HEK293 (cell line): Measurements from ENCODE around the gene MEOX1.

ENCODE experiments used
- CTCF ChIA-PET: fragments of 350-600 bp; formaldehyde crosslinking; extraction: SDS; loops from one replicate; lab custom pipeline; 2021; ENCODE audit warnings: antibody characterized with exemption; lab: Yijun Ruan, JAX
- POLR2A ChIA-PET: fragments of 300-600 bp; formaldehyde crosslinking; extraction: SDS; loops from one replicate; lab custom pipeline; 2020; ENCODE audit warnings: antibody characterized with exemption, inconsistent platforms; lab: Yijun Ruan, JAX
- H3K27ac ChIP-seq: fragments of 200-500 bp; sonication (Bioruptor generic); 2 replicates; pipeline ENCODE4 v1.5.1; 2014; ENCODE audit warnings: low read depth, low read length, control low read depth, inconsistent platforms; ENCODE audit errors: extremely low read depth
- H3K36me3 ChIP-seq, 2 experiments: fragments of 200-500 bp in 1 of 2; sonication (Bioruptor generic) in 1 of 2; 1 replicate in 1 of 2; 2 replicates in 1 of 2; pipeline ENCODE4 v1.5.1; 2014 to 2017; ENCODE audit warnings: inconsistent platforms in 2 of 2, low read length in 2 of 2; ENCODE audit not compliant: control insufficient read depth in 2 of 2, insufficient read depth in 1 of 2
- H3K4me1 ChIP-seq: fragments of 200-500 bp; sonication (Bioruptor generic); 2 replicates; pipeline ENCODE4 v1.5.1; 2014; ENCODE audit warnings: mild to moderate bottlenecking, low read length, inconsistent platforms; ENCODE audit not compliant: control insufficient read depth, insufficient read depth
- H3K4me3 ChIP-seq: 2 replicates; pipeline ENCODE4 v1.5.1; 2011; ENCODE audit warnings: low read depth, mild to moderate bottlenecking, control low read depth, low read length, moderate library complexity
- H3K9me3 ChIP-seq: fragments of 200-500 bp; sonication (Bioruptor generic); 2 replicates; pipeline ENCODE4 v1.5.1; 2014; ENCODE audit warnings: low read depth, low read length, inconsistent platforms; ENCODE audit not compliant: control insufficient read depth, insufficient read depth
- FEZF1 ChIP-seq: fragments of 450-650 bp; formaldehyde crosslinking; IDR thresholded peaks from 2 replicates; pipeline ENCODE4 v1.5.1; 2016; ENCODE audit warnings: missing biosample characterization, missing genetic modification characterization
- HOXC10 ChIP-seq: sonication (generic); formaldehyde crosslinking; IDR thresholded peaks from 2 replicates; pipeline ENCODE4 v1.8.1; 2023; ENCODE audit warnings: mild to moderate bottlenecking, missing genetic modification reagents
- KLF1 ChIP-seq: fragments of 450-650 bp; formaldehyde crosslinking; IDR thresholded peaks from 2 replicates; pipeline ENCODE4 v1.5.1; 2016; ENCODE audit warnings: missing biosample characterization, missing genetic modification characterization
- OVOL3 ChIP-seq: fragments of 450-650 bp; formaldehyde crosslinking; IDR thresholded peaks from 2 replicates; pipeline ENCODE4 v1.5.1; 2016; ENCODE audit warnings: missing biosample characterization, missing genetic modification characterization
- SCRT2 ChIP-seq: fragments of 450-650 bp; formaldehyde crosslinking; IDR thresholded peaks from 2 replicates; pipeline ENCODE4 v1.5.1; 2016; ENCODE audit warnings: missing biosample characterization, missing genetic modification characterization
- SP7 ChIP-seq: fragments of 450-650 bp; formaldehyde crosslinking; IDR thresholded peaks from 2 replicates; pipeline ENCODE4 v1.5.1; 2016; ENCODE audit warnings: missing biosample characterization, missing genetic modification characterization
- ZBTB26 ChIP-seq: fragments of 450-650 bp; formaldehyde crosslinking; optimal IDR thresholded peaks from 2 replicates; pipeline ENCODE3; 2016; ENCODE audit warnings: missing biosample characterization, mild to moderate bottlenecking, missing genetic modification characterization
- ZEB2 ChIP-seq: fragments of 450-650 bp; formaldehyde crosslinking; IDR thresholded peaks from 2 replicates; pipeline ENCODE4 v1.5.1; 2016; ENCODE audit warnings: missing biosample characterization, missing genetic modification characterization
- ZFP3 ChIP-seq: fragments of 450-650 bp; formaldehyde crosslinking; IDR thresholded peaks from 2 replicates; pipeline ENCODE4 v1.5.1; 2016; ENCODE audit warnings: low read depth, missing biosample characterization, missing genetic modification characterization
- ZNF184 ChIP-seq: fragments of 450-650 bp; IDR thresholded peaks from 2 replicates; pipeline ENCODE4 v1.5.1; 2018; ENCODE audit warnings: missing biosample characterization, mild to moderate bottlenecking, missing genetic modification characterization
- ZNF202 ChIP-seq: fragments of 450-650 bp; formaldehyde crosslinking; IDR thresholded peaks from 2 replicates; pipeline ENCODE4 v1.5.1; 2016; ENCODE audit warnings: missing biosample characterization, missing genetic modification characterization, borderline replicate concordance
- ZNF26 ChIP-seq: fragments of 450-650 bp; formaldehyde crosslinking; IDR thresholded peaks from 2 replicates; pipeline ENCODE4 v1.5.1; 2016; ENCODE audit warnings: missing biosample characterization, missing genetic modification characterization
- ZNF341 ChIP-seq: fragments of 450-650 bp; formaldehyde crosslinking; IDR thresholded peaks from 2 replicates; pipeline ENCODE4; 2016; ENCODE audit warnings: low read depth, missing biosample characterization, missing genetic modification characterization
- ZNF391 ChIP-seq: fragments of 450-650 bp; formaldehyde crosslinking; IDR thresholded peaks from 2 replicates; pipeline ENCODE4 v1.5.1; 2016; ENCODE audit warnings: low read depth, missing biosample characterization, missing genetic modification characterization, borderline replicate concordance
- ZNF416 ChIP-seq: fragments of 450-650 bp; formaldehyde crosslinking; IDR thresholded peaks from 2 replicates; pipeline ENCODE4 v1.5.1; 2016; ENCODE audit warnings: missing biosample characterization, missing genetic modification characterization
- ZNF449 ChIP-seq: fragments of 450-650 bp; formaldehyde crosslinking; IDR thresholded peaks from 2 replicates; pipeline ENCODE4 v1.5.1; 2017; ENCODE audit warnings: missing biosample characterization, mild to moderate bottlenecking, missing genetic modification characterization, moderate library complexity
- ZNF473 ChIP-seq: fragments of 450-650 bp; formaldehyde crosslinking; IDR thresholded peaks from 2 replicates; pipeline ENCODE4 v1.5.1; 2017; ENCODE audit warnings: missing biosample characterization, missing genetic modification characterization
- ZNF521 ChIP-seq: fragments of 450-650 bp; formaldehyde crosslinking; IDR thresholded peaks from 2 replicates; pipeline ENCODE4 v1.5.1; 2017; ENCODE audit warnings: missing biosample characterization, mild to moderate bottlenecking, missing genetic modification characterization
- ZNF529 ChIP-seq: fragments of 450-650 bp; formaldehyde crosslinking; IDR thresholded peaks from 2 replicates; pipeline ENCODE4 v1.5.1; 2017; ENCODE audit warnings: missing genetic modification characterization, missing biosample characterization; ENCODE audit not compliant: insufficient replicate concordance
- ZNF701 ChIP-seq: fragments of 450-650 bp; formaldehyde crosslinking; IDR thresholded peaks from 2 replicates; pipeline ENCODE4 v1.5.1; 2016; ENCODE audit warnings: missing biosample characterization, missing genetic modification characterization
- ZNF76 ChIP-seq: fragments of 450-650 bp; formaldehyde crosslinking; IDR thresholded peaks from 2 replicates; pipeline ENCODE4; 2016; ENCODE audit warnings: low read depth, missing biosample characterization, missing genetic modification characterization, borderline replicate concordance
- ZNF791 ChIP-seq: fragments of 450-650 bp; formaldehyde crosslinking; IDR thresholded peaks from 2 replicates; pipeline ENCODE4 v1.5.1; 2016; ENCODE audit warnings: missing biosample characterization, missing genetic modification characterization
- ZNF792 ChIP-seq: fragments of 450-650 bp; formaldehyde crosslinking; IDR thresholded peaks from 2 replicates; pipeline ENCODE4 v1.5.1; 2016; ENCODE audit warnings: missing biosample characterization, missing genetic modification characterization

MEOX1 gene

GRCh38 chr17:43661699-43662412, at the start of gene MEOX1 (continued):
- peak; percentile 82 for TF ChIP-seq ZFP3 (tag by site-specific recombination)
- TF ChIP-seq SP7 (tag by site-specific recombination) = peak; percentile 65; the same call in 1 of the 2 replicates
- TF ChIP-seq ZEB2 (tag by site-specific recombination) = peak; percentile 46; the same call in 1 of the 2 replicates
- TF ChIP-seq OVOL3 = no peak
- TF ChIP-seq ZNF701 (tag by site-specific recombination) = no peak
- TF ChIP-seq KLF1 (tag by site-specific recombination) = peak; percentile 51; the same call in 1 of the 2 replicates

- Histone ChIP-seq H3K36me3 (no peaks in the 10 kb centered on the region), H3K27ac (no peak overlapping the region), H3K4me3 (no peak overlapping the region), H3K4me1 (no peaks in the 10 kb centered on the region), H3K9me3 (no peaks in the 10 kb centered on the region)
- no peak for TF ChIP-seq SCRT2 (tag by site-specific recombination)
- TF ChIP-seq ZNF473 = no peak
- no peak for TF ChIP-seq FEZF1 (tag by site-specific recombination)
- TF ChIP-seq ZNF529 (tag by site-specific recombination) = no peak
- TF ChIP-seq ZNF391 (tag by site-specific recombination) = no peak
- TF ChIP-seq ZNF792 (tag by site-specific recombination) = no peak
- no peak for TF ChIP-seq ZNF202 (tag by site-specific recombination)
- TF ChIP-seq ZNF184 (tag by site-specific recombination) = no peak
- no peak for TF ChIP-seq ZNF521 (tag by site-specific recombination)
- no peak for TF ChIP-seq ZNF416 (tag by site-specific recombination)
- no peak for TF ChIP-seq ZNF341
- TF ChIP-seq ZNF76 (tag by site-specific recombination) = no peak
- TF ChIP-seq ZNF26 (tag by site-specific recombination) = no peak
- no peak for TF ChIP-seq HOXC10
- TF ChIP-seq ZNF791 (tag by site-specific recombination) = no peak
- POLR2A ChIA-PET = no interaction called here
- CTCF ChIA-PET = interaction anchor here (2.5 kb wide), 1 partner anchor 15 kb away, joined by 6 read pairs; no protein-coding TSS in a partner anchor
Measured at GRCh38 chr17:43710101-43710500, 48.4 kb upstream of the MEOX1 start.

GRCh38 chr17:43709210-43709609, 47.5 kb upstream of the MEOX1 start:
- TF ChIP-seq ZNF449 (tag by site-specific recombination) (no peak), ZBTB26 (tag by site-specific recombination) (peak; percentile 4)
- Histone ChIP-seq H3K4me1 (no peaks in the 10 kb centered on the region), H3K27ac (no peak overlapping the region), H3K9me3 (no peaks in the 10 kb centered on the region), H3K36me3 (no peaks in the 10 kb centered on the region), H3K4me3 (no peak overlapping the region)
- ChIA-PET CTCF (interaction anchor here (0.6 to 1.8 kb wide), 5 partner anchors 11 to 190 kb away, joined by 3 to 8 read pairs (median 3); no protein-coding TSS in a partner anchor), POLR2A (no interaction called here)
